GM13976 (cell line): ENCODE results near the gene IPO13.

Experiments
- DNase-seq: peaks from one replicate; pipeline ENCODE4 v3.0.0; 2012; ENCODE audit warnings: low spot score
- in situ Hi-C: fragments of 300-500 bp; cut with MboI; formaldehyde crosslinking; loops from one replicate; pipeline ENCODE4 v1.12.0; 2022; ENCODE audit warnings: low sequenced_read_pairs, mixed read lengths, inconsistent platforms; ENCODE audit not compliant: unreplicated experiment
- TF ChIP-seq, protein P1 (sequence below): IDR thresholded peaks from 2 replicates; pipeline ENCODE4 v1.5.1; 2012; ENCODE audit warnings: borderline replicate concordance, mild to moderate bottlenecking; ENCODE audit not compliant: insufficient read depth; ENCODE audit errors: extremely low read depth, missing control alignments, control extremely low read depth

The IPO13 gene

DNA sequence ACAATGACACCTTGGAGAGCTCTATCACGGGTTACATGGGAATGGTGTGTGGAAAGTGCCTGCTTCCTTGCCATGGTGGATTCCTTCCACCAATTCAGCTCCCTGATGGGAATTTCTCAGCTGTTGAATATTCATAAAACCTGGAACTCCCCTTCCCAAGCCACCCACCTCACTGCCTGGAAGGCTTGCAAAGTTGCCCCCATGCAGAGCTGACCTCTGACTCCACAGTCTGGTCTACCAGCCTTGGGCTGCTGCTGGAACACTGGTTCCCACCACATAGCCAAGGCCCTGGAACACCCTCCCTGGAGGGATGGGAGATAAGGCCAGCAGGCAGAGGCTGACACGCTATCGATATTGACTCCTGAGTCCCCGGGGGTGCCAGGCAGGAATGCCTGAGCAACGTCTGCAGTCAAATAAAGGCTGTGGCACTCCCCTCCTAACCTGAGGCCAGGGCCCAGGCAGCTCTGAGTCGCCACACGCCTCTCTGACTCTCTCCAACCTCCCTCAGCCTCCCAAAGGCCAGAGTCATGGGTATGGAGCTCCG, 53.4 kb downstream of the IPO13 start:
- in situ Hi-C loops: loop anchor here (5.0 kb wide), 1 partner anchor 37 kb away; no protein-coding TSS in a partner anchor
- TF ChIP-seq, protein P1, sequence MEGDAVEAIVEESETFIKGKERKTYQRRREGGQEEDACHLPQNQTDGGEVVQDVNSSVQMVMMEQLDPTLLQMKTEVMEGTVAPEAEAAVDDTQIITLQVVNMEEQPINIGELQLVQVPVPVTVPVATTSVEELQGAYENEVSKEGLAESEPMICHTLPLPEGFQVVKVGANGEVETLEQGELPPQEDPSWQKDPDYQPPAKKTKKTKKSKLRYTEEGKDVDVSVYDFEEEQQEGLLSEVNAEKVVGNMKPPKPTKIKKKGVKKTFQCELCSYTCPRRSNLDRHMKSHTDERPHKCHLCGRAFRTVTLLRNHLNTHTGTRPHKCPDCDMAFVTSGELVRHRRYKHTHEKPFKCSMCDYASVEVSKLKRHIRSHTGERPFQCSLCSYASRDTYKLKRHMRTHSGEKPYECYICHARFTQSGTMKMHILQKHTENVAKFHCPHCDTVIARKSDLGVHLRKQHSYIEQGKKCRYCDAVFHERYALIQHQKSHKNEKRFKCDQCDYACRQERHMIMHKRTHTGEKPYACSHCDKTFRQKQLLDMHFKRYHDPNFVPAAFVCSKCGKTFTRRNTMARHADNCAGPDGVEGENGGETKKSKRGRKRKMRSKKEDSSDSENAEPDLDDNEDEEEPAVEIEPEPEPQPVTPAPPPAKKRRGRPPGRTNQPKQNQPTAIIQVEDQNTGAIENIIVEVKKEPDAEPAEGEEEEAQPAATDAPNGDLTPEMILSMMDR: no peak

DNA sequence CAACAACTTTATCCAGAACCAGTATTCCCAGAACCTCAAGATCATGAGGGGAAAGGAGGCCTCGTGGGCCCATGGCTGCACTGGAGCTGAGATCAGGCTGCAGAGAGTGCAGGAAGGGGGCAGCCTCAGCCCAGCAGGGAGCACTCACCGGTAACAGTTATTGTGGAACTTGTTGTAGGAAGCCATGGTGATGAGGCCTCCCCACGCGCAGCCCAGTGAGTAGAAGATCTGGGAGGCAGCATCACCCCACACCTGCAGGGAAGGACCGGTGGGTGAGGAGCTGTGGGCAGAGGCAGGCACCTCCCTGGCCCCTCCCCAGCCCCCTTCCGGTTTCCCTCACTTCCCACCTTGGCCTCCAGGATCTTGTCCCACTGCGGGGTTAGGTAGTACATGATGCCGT, 55.4 kb downstream of the IPO13 start:
- no peak for DNase-seq
- TF ChIP-seq, protein P1: no peak
- in situ Hi-C loops: loop anchor here (5.0 kb wide), 1 partner anchor 35 kb away; no protein-coding TSS in a partner anchor

More for the DNA sequence above, 53.4 kb downstream of the IPO13 start:
- DNase-seq: no peak

GRCh38 chr1:44002606-44003157, 55.9 kb downstream of the IPO13 start:
- DNase-seq: no peak
- TF ChIP-seq, protein P1: no peak
- in situ Hi-C loops: loop anchor here (5.0 kb wide), 1 partner anchor 35 kb away; no protein-coding TSS in a partner anchor

DNA sequence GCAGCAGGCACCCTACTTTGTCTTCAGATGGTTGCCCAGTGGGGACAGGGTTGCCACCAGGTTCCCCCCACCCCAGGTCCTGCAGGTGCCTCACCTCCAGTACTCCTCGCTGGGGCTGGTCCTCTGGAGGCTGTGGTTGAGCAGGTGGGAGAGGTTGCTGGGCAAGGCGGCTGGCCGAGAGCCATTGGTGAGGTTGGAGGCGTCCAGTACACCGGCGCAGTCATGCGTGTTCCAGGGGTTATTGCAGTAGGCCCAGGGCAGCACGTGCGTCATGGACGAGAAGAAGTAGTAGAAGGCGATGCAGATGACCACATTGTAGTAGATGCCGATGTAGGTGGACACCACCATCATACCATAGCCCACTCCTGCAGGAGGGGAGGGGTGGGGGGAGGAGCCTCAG, 61.5 kb downstream of the IPO13 start:
- DNase-seq: no peak
- in situ Hi-C loops: no loop called here
- TF ChIP-seq, protein P1: no peak

DNA sequence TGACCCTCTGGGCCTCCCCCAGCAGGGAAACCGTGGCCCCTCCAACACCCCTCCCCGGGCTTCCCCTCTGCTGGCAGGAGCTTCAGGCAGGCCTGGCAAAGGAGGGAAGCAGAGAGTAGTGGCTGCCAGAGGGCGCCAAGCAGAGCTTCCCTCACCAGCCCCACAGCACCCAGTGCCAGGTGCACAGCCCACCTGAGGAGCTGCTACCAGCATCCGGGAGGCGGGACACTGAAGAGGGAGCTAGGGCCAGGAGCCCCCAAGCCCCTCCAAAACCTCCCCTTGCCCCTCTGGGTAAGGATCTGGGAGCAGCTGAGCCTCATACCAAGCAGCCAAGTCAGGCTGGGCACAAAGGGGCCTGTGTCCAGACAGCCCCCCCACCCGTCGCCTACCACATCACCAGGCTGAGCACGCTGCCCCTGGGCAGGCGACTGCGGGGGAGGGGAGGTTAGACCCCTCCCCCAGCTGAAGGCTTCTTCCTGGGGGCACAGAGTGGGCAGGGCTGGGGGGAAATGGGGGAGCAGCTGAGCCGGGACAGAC, 64.3 kb downstream of the IPO13 start:
- DNase-seq: no peak
- TF ChIP-seq, protein P1: no peak
- in situ Hi-C loops: no loop called here

GRCh38 chr1:44012404-44012803, 65.7 kb downstream of the IPO13 start:
- in situ Hi-C loops: no loop called here
- no peak for DNase-seq
- TF ChIP-seq, protein P1: no peak
